K562 (cell line): Measurements from ENCODE around the gene UPF2. TPM values are rescaled to one million over a fixed set of nuclear protein-coding genes. Genes with fewer than 3 reads are reported as not detected.

Experiments used
- ATAC-seq: fragments of 200-7000 bp; cut with Tn5 transposase; 3 replicates; pipeline ENCODE4 v1.9.1; 2020; ENCODE audit warnings: moderate library complexity
- BruUV-seq: library from RNA; stranded (reverse); fragments of 400-500 nt; replicated peaks from 2 replicates; lab custom pipeline; 2021; lab: Mats Ljungman, UMichigan
- CTCF ChIA-PET: fragments of 300-600 bp; formaldehyde crosslinking; extraction: SDS; loops from one replicate; lab custom pipeline; 2021; ENCODE audit warnings: low intra/inter-chr PET ratio; lab: Yijun Ruan, JAX
- POLR2A ChIA-PET: fragments of 300-600, 350-650 bp; sonication (Branson Sonifier 250); formaldehyde crosslinking; extraction: SDS; loops from one replicate; lab custom pipeline; 2021; ENCODE audit warnings: antibody characterized with exemption, inconsistent platforms; lab: Yijun Ruan, JAX
- DNase-seq, 4 experiments: peaks; one replicate each; pipeline versions ENCODE4 v3.0.0 to v3.0.0-alpha.2; 2011 to 2018; ENCODE audit warnings: low spot score in 3 of 4, mixed read lengths in 3 of 4; ENCODE audit errors: extremely low read depth in 1 of 4
- FAIRE-seq: peaks from 2 replicates; lab custom pipeline; 2011; peaks lifted over from hg19 to GRCh38; lab: Jason Lieb, UNC
- H2AFZ ChIP-seq: 2 replicates; pipeline ENCODE4 v1.6.0; 2011; ENCODE audit warnings: low read depth, low read length, control low read depth, inconsistent platforms
- H3K27ac ChIP-seq: fragments of 200-600 bp; 3 replicates; pipeline ENCODE4 v1.8.0; 2011; ENCODE audit warnings: low read depth, mild to moderate bottlenecking, control low read depth, inconsistent platforms, low read length, moderate library complexity, mixed read lengths; ENCODE audit errors: extremely low read depth
- H3K27me3 ChIP-seq, 2 experiments: fragments of 300-600 bp in 1 of 2; 2 replicates in 1 of 2; 3 replicates in 1 of 2; pipeline versions ENCODE4 v1.6.0 to v1.8.0; 2011; ENCODE audit warnings: inconsistent platforms in 2 of 2, low read length in 2 of 2, mild to moderate bottlenecking in 1 of 2, mixed read lengths in 1 of 2, moderate library complexity in 1 of 2; ENCODE audit not compliant: control insufficient read depth in 2 of 2, insufficient read depth in 2 of 2
- H3K36me3 ChIP-seq: fragments of 300-600 bp; 3 replicates; pipeline ENCODE4 v1.8.0; 2011; ENCODE audit warnings: mild to moderate bottlenecking, low read length, inconsistent platforms; ENCODE audit not compliant: control insufficient read depth, insufficient read depth
- H3K4me1 ChIP-seq, 2 experiments: fragments of 200-600 bp in 1 of 2; replicated peaks in 1 of 2; 2 replicates in 1 of 2; 3 replicates in 1 of 2; pipeline versions ENCODE4 v1.5.1 to v1.8.0; 2011; ENCODE audit warnings: inconsistent platforms in 2 of 2, low read length in 2 of 2, mild to moderate bottlenecking in 1 of 2, mixed read lengths in 1 of 2, moderate library complexity in 1 of 2; ENCODE audit not compliant: control insufficient read depth in 2 of 2, insufficient read depth in 2 of 2
- H3K4me2 ChIP-seq: 2 replicates; pipeline ENCODE4 v1.6.1; 2011; ENCODE audit warnings: low read length, control low read depth, inconsistent platforms, mixed read lengths; ENCODE audit not compliant: insufficient read depth
- H3K4me3 ChIP-seq: fragments of 200-600 bp; sonication (generic), shearing (Covaris generic); 2 replicates; pipeline ENCODE4 v1.5.1; 2016; ENCODE audit warnings: control low read depth, inconsistent platforms
- H3K79me2 ChIP-seq: fragments of 200-600 bp; 3 replicates; pipeline ENCODE4 v1.8.0; 2011; ENCODE audit warnings: low read length, inconsistent platforms; ENCODE audit not compliant: control insufficient read depth, insufficient read depth
- H3K9ac ChIP-seq, 2 experiments: 2 replicates each; pipeline versions ENCODE4 v1.6.0 to v1.6.1; 2011; ENCODE audit warnings: low read depth in 2 of 2, low read length in 2 of 2, control low read depth in 1 of 2, inconsistent platforms in 1 of 2, mild to moderate bottlenecking in 1 of 2, mixed read lengths in 1 of 2; ENCODE audit not compliant: insufficient read depth in 1 of 2
- H3K9me1 ChIP-seq: one replicate; pipeline ENCODE4 v1.6.0; 2011; ENCODE audit warnings: inconsistent platforms, mild to moderate bottlenecking, low read length, moderate library complexity; ENCODE audit not compliant: control insufficient read depth, insufficient read depth
- H3K9me3 ChIP-seq: replicated peaks from 2 replicates; pipeline ENCODE4 v1.5.1; 2011; ENCODE audit warnings: low read depth, low read length, inconsistent platforms; ENCODE audit not compliant: control insufficient read depth, insufficient read depth
- H4K20me1 ChIP-seq: replicated peaks from 2 replicates; pipeline ENCODE4 v1.6.1; 2011; ENCODE audit warnings: low read length, inconsistent platforms, mixed read lengths; ENCODE audit not compliant: control insufficient read depth, insufficient read depth
- TAF9B ChIP-seq: fragments of 450-650 bp; IDR thresholded peaks from 2 replicates; pipeline ENCODE4 v1.6.1; 2018; ENCODE audit warnings: mild to moderate bottlenecking; ENCODE audit not compliant: partially characterized antibody
- TSC22D4 ChIP-seq: fragments of 450-650 bp; IDR thresholded peaks from 2 replicates; pipeline ENCODE4 v1.6.1; 2016; ENCODE audit warnings: missing genetic modification characterization, missing biosample characterization, control low read depth
- WGBS: fragments of 100-300 bp; shearing (Covaris generic); methylation state at CpG from one replicate; pipeline ENCODE4 v1.1.6; 2016; ENCODE audit warnings: low coverage, mixed read lengths; ENCODE audit not compliant: insufficient coverage; ENCODE audit errors: missing lambda C conversion rate; 5-methylcytosine and 5-hydroxymethylcytosine counted together
- in situ Hi-C: fragments of 300-500 bp; cut with MboI; formaldehyde crosslinking; loops from 4 replicates; pipeline ENCODE4 v1.15.0; 2018; ENCODE audit warnings: inconsistent platforms, mixed read lengths
- intact Hi-C: fragments of 100-400 bp; cut with micrococcal nuclease; formaldehyde crosslinking; loops from 2 replicates; pipeline ENCODE4 v1.14.2; 2022
- polyA plus RNA-seq, 8 experiments: library from polyadenylated mRNA; depleted of rRNA in 4 of 8; stranded (reverse) in 5 of 8; unstranded in 3 of 8; fragments of >200 nt; fragmentation: Nextera tagmentation in 2 of 8; fragmentation: Illumina TruSeq in 1 of 8; extraction: Ambion mirVana in 2 of 8; extraction: Trizol in 1 of 8; gene quantifications; 2 replicates each; pipeline versions ENCODE4 v1.2.1 to v1.2.3, GENCODE V29; 2011 to 2014; ENCODE audit warnings: inconsistent platforms in 1 of 8, missing spikeins in 1 of 8
- total RNA-seq, 7 experiments: library from RNA; depleted of rRNA in 6 of 7; stranded (reverse); fragments of >200 nt in 6 of 7; fragmentation: Illumina TruSeq in 2 of 7; extraction: Trizol in 2 of 7; gene quantifications; 2 replicates each; pipeline versions ENCODE4 v1.2.1 to v1.2.3, GENCODE V29; 2011 to 2021; ENCODE audit warnings: low replicate concordance in 1 of 7
- TF ChIP-seq, protein P1 (sequence below): fragments of 250-450 bp; sonication (Bioruptor Pico); IDR thresholded peaks from 2 replicates; pipeline ENCODE4 v1.5.0; 2020; ENCODE audit warnings: mild to moderate bottlenecking

The UPF2 gene
- total and polyA plus RNA-seq, 9 of the 15 experiments (the other 6 are each of a cell fraction or from before 2014, with no cell fraction given): 13.9 to 37.7 (median 23.7) TPM

- no peak for TF ChIP-seq TAF9B
- TF ChIP-seq, protein P1, sequence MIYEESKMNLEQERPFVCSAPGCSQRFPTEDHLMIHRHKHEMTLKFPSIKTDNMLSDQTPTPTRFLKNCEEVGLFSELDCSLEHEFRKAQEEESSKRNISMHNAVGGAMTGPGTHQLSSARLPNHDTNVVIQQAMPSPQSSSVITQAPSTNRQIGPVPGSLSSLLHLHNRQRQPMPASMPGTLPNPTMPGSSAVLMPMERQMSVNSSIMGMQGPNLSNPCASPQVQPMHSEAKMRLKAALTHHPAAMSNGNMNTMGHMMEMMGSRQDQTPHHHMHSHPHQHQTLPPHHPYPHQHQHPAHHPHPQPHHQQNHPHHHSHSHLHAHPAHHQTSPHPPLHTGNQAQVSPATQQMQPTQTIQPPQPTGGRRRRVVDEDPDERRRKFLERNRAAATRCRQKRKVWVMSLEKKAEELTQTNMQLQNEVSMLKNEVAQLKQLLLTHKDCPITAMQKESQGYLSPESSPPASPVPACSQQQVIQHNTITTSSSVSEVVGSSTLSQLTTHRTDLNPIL (CRISPR knock-in tag): no peak
Observed at GRCh38 chr10:11961771-11962170, 80.8 kb downstream of the UPF2 start (continued).

GRCh38 chr10:11959966-11960365 lies 82.6 kb downstream of the UPF2 start:
- H4K20me1 ChIP-seq: no peaks in the 10 kb centered on the region
- intact Hi-C loops (no loop called here), in situ Hi-C loops (no loop called here)
- TF ChIP-seq TSC22D4: no peak
- FAIRE-seq: no peak
- no peaks in the 10 kb centered on the region for H3K27me3 ChIP-seq
- no peak overlapping the region for H3K4me2 ChIP-seq
- no peaks in the 10 kb centered on the region for H3K4me1 ChIP-seq
- no peak overlapping the region for H3K27ac ChIP-seq
- 89% methylated on average over 4 of the region's 4 CpGs for WGBS
- ChIA-PET POLR2A (interaction anchor here (1.0 to 1.4 kb wide), 2 partner anchors 13 to 69 kb away, joined by 3 read pairs; no protein-coding TSS in a partner anchor), CTCF (no interaction called here)
- no peaks in the 10 kb centered on the region for H3K9me1 ChIP-seq
- no peaks in the 10 kb centered on the region for H3K9me3 ChIP-seq
- no TSS peak for BruUV-seq
- H3K9ac ChIP-seq: no peak overlapping the region
- no peak for ATAC-seq
- no peak overlapping the region for H3K4me3 ChIP-seq
- DNase-seq: no peak
- H3K36me3 ChIP-seq: peaks cover 78% of the 10 kb centered on the region
- no peaks in the 10 kb centered on the region for H3K79me2 ChIP-seq
- H2AFZ ChIP-seq: no peak overlapping the region
